ENCODE measurements around the gene PTPN14. TPM values are rescaled to one million over a fixed set of nuclear protein-coding genes. Genes with fewer than 3 reads are reported as not detected.
A peak's percentile ranks its signal among the peaks of the same experiment; 100 is the strongest.

The PTPN14 gene
- total and polyA plus RNA-seq, 2 of the 8 experiments (the other 6 are each of a cell fraction or from before 2014, with no cell fraction given): 14.4 to 93.6 TPM

DNA sequence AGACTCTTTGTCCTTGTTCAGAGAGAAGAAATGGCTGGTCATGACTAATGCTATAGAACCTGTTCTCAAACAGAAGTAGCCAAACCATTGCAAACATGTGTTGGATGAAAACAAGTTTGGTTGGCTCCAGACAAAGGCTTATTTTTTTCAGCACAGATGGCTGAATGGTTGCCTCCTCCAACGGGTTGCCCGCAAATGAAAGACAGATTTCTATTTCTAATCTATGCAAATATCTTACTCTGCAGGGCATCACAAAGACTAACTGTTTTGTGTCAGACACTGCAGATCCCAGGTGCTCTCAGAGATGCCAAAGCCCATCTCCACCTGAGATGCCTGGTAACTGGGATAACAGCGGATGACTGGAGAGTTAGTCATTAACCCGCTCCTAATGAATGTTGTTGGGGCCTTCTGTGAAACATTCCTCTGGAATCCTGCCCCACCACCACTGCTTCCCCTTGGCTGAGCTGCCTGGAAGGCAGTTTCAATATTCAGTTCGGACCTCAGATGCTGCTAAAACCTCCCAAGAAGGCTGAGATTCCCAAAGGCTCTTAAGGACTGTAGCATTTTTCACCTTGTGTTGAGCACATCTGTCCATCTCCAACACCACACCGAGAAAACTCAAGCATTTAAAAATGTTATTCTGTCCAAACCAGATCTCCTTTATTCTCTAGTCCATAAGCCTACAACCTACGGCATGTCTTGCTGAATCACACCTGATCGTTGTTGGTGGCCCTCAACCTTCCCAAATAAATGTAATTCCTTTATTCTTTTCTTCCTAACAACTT is 104.4 kb downstream of the PTPN14 start (continued):
- TF ChIP-seq HDAC2 (IDR thresholded peaks at IDR 0.05; ENCODE audit: borderline replicate concordance in 1 of 2, low read depth in 2 of 2, low read length in 2 of 2) (peak; percentile 81; a peak in 2 of 4 replicates), POLR2A (IDR thresholded peaks at IDR 0.05; ENCODE audit: control extremely low read depth in 1 of 2, low read depth in 2 of 2, low read length in 2 of 2) (peak; percentile 65 to 91), SIRT6 (IDR thresholded peaks at IDR 0.05; ENCODE audit: low read length) (no peak), POLR2AphosphoS5 (IDR thresholded peaks at IDR 0.05; ENCODE audit: low read depth, low read length) (peak; percentile 78), BCL11A (IDR thresholded peaks at IDR 0.05; ENCODE audit: low read depth in 2 of 2, low read length in 2 of 2) (peak in 1 of 2 experiments; percentile 63), TBP (IDR thresholded peaks at IDR 0.05; ENCODE audit: low read depth, low read length) (peak; percentile 74), TCF12 (IDR thresholded peaks at IDR 0.05; ENCODE audit: low read depth, low read length) (peak; percentile 94), MAX (IDR thresholded peaks at IDR 0.05) (no peak; the same call in 1 of the 2 replicates), RXRA (IDR thresholded peaks at IDR 0.05; ENCODE audit: insufficient read depth, low read depth, low read length) (no peak)
